Measurements from ENCODE around the gene CACNG6. TPM values are rescaled to one million over a fixed set of nuclear protein-coding genes. Genes with fewer than 3 reads are reported as not detected.

CACNG6 gene
- total RNA-seq, 1 donor from 2014 or later, result 0.21 TPM

DNA sequence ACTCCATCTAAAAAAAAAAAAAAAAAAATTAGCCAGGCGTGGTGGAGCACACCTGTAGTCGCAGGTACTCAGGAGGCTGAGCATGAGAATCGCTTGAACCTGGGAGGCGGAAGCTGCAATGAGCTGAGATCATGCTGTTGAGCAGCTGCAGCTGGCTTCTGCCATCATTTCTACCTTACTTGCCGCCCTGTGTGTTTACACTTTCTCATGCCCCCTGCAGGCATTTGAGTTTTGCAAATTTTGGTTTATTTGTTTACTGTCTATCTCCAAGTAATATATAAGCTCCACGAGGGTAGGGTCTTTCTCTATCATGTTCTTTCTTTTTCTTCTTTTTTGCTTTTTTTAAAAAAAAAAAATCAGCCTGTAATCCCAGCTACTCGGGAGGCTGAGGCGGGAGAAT, 18.0 kb downstream of the CACNG6 start:
- H3K9me3 Mint-ChIP-seq (ENCODE audit: unreplicated experiment), result no peaks in the 10 kb centered on the region
- H3K4me3 Mint-ChIP-seq (ENCODE audit: unreplicated experiment), result no peak overlapping the region
- DNase-seq (ENCODE audit: low spot score), result no peak
- no peak for TF ChIP-seq CTCF (IDR thresholded peaks at IDR 0.05; ENCODE audit: unreplicated experiment)
- H3K4me1 Mint-ChIP-seq (ENCODE audit: unreplicated experiment), result peaks cover 3% of the 10 kb centered on the region
- H3K36me3 Mint-ChIP-seq (ENCODE audit: low read depth, unreplicated experiment), result no peaks in the 10 kb centered on the region
- H3K27ac Mint-ChIP-seq (ENCODE audit: unreplicated experiment), result no peak overlapping the region
- peaks cover 4% of the 10 kb centered on the region for H3K27me3 Mint-ChIP-seq (ENCODE audit: unreplicated experiment)

- H3K4me1 Mint-ChIP-seq (ENCODE audit: unreplicated experiment), result peaks cover 3% of the 10 kb centered on the region
- no peak overlapping the region for H3K4me3 Mint-ChIP-seq (ENCODE audit: unreplicated experiment)
- H3K9me3 Mint-ChIP-seq (ENCODE audit: unreplicated experiment), result no peaks in the 10 kb centered on the region
- DNase-seq (ENCODE audit: low spot score), result no peak
- no peak overlapping the region for H3K27ac Mint-ChIP-seq (ENCODE audit: unreplicated experiment)
- no peak for TF ChIP-seq CTCF (IDR thresholded peaks at IDR 0.05; ENCODE audit: unreplicated experiment)
- peaks cover 4% of the 10 kb centered on the region for H3K27me3 Mint-ChIP-seq (ENCODE audit: unreplicated experiment)
- H3K36me3 Mint-ChIP-seq (ENCODE audit: low read depth, unreplicated experiment), result no peaks in the 10 kb centered on the region
These were observed 19.0 kb downstream of the CACNG6 start for GRCh38 chr19:54010474-54010873.

DNA sequence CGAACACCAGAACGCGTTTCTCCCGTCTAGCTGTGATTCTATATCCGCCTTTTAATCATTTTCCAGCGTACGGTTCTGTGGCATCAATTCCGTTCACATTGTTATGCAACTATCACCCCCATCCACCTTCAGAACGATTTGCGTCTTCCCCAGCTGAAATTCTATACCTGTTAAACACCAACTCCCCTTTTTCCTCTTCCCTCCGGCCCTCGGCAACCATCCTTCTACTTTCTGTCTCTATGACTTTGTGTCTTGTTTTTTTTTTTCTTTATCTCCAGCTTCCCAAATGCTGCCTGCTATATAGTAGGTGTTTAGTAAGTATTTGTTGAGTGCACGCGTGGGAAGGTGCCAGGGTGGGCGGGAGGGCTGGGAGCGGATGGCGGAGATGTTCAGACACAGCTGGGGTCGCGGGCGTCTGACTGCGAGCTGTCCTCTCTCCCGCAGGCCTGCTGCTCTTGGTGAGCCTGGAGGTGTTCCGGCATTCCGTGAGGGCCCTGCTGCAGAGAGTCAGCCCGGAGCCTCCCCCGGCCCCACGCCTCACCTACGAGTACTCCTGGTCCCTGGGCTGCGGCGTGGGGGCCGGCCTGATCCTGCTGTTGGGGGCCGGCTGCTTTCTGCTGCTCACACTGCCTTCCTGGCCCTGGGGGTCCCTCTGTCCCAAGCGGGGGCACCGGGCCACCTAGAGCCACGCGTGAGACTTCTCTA, 20.2 kb downstream of the CACNG6 start:
- no peak overlapping the region for H3K4me3 Mint-ChIP-seq (ENCODE audit: unreplicated experiment)
- TF ChIP-seq CTCF (IDR thresholded peaks at IDR 0.05; ENCODE audit: unreplicated experiment), result no peak
- DNase-seq (ENCODE audit: low spot score), result no peak
- no peaks in the 10 kb centered on the region for H3K9me3 Mint-ChIP-seq (ENCODE audit: unreplicated experiment)
- no peaks in the 10 kb centered on the region for H3K36me3 Mint-ChIP-seq (ENCODE audit: low read depth, unreplicated experiment)
- peaks cover 4% of the 10 kb centered on the region for H3K27me3 Mint-ChIP-seq (ENCODE audit: unreplicated experiment)
- H3K4me1 Mint-ChIP-seq (ENCODE audit: unreplicated experiment), result peaks cover 5% of the 10 kb centered on the region
- no peak overlapping the region for H3K27ac Mint-ChIP-seq (ENCODE audit: unreplicated experiment)

GRCh38 chr19:54013866-54014265, 22.4 kb downstream of the CACNG6 start:
- no peak for TF ChIP-seq CTCF (IDR thresholded peaks at IDR 0.05; ENCODE audit: unreplicated experiment)
- Mint-ChIP-seq H3K27me3 (ENCODE audit: unreplicated experiment) (peaks cover 4% of the 10 kb centered on the region), H3K4me1 (ENCODE audit: unreplicated experiment) (peaks cover 5% of the 10 kb centered on the region), H3K4me3 (ENCODE audit: unreplicated experiment) (no peak overlapping the region), H3K27ac (ENCODE audit: unreplicated experiment) (no peak overlapping the region), H3K36me3 (ENCODE audit: low read depth, unreplicated experiment) (no peaks in the 10 kb centered on the region), H3K9me3 (ENCODE audit: unreplicated experiment) (no peaks in the 10 kb centered on the region)
- no peak for DNase-seq (ENCODE audit: low spot score)

DNA sequence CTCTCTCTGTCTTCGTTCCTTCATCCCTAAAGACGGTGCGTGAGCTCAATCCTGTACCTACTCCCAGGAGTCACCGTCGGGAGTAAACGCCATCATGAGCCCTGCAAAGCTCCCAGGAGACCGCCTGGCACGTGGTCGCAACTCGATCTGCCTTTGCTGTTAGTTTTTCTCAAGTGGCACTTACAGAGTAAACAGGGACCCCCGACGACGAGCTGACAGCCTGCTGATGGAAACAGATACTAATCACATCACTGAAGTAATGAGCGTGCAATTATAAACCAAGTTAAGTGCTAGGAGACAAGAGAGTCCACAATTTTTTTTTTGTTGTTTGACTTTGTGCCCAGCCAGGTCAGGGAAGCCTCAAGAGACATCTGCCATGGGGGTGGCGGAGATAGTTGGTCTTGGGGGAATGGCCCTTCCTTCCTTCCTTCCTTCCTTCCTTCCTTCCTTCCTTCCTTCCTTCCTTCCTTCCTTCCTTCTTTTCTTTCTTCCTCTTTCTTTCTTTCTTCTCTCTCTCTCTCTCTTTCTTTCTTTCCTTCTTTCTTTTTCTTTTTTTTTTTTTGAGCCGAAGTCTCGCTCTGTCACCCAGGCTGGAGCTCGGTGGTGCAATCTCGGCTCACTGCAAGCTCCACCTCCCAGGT, 23.6 kb downstream of the CACNG6 start:
- H3K4me3 Mint-ChIP-seq (ENCODE audit: unreplicated experiment), result no peak overlapping the region
- H3K27ac Mint-ChIP-seq (ENCODE audit: unreplicated experiment), result no peak overlapping the region
- peaks cover 4% of the 10 kb centered on the region for H3K27me3 Mint-ChIP-seq (ENCODE audit: unreplicated experiment)
- no peak for TF ChIP-seq CTCF (IDR thresholded peaks at IDR 0.05; ENCODE audit: unreplicated experiment)
- H3K36me3 Mint-ChIP-seq (ENCODE audit: low read depth, unreplicated experiment), result no peaks in the 10 kb centered on the region
- DNase-seq (ENCODE audit: low spot score), result no peak
- peaks cover 5% of the 10 kb centered on the region for H3K4me1 Mint-ChIP-seq (ENCODE audit: unreplicated experiment)
- no peaks in the 10 kb centered on the region for H3K9me3 Mint-ChIP-seq (ENCODE audit: unreplicated experiment)

Measured in endothelial cell (in vitro differentiated cells).